Natural killer cell (primary cell): ENCODE data around the gene CHTF18. TPM values are rescaled to one million over a fixed set of nuclear protein-coding genes. Genes with fewer than 3 reads are reported as not detected.

Experiments
- ATAC-seq, 3 donors: fragments of 150-1000 bp in 2 of 3; fragments of 200-7000 bp in 1 of 3; cut with Tn5 transposase; 1 replicate in 1 of 3; 2 replicates in 2 of 3; pipeline ENCODE4 v1.10.0; 2021; ENCODE audit warnings: mild to moderate bottlenecking in 2 of 3, moderate library complexity in 2 of 3
- DNase-seq, 2 donors: peaks; one replicate each; pipeline versions ENCODE4 v3.0.0 to v3.0.0-alpha.2; 2013 to 2021; ENCODE audit warnings: mixed read lengths in 1 of 2
- H3K27ac ChIP-seq: one replicate; pipeline ENCODE4 v1.5.1; 2013; ENCODE audit warnings: mild to moderate bottlenecking, low read length
- H3K27me3 ChIP-seq: one replicate; pipeline ENCODE4 v1.6.1; 2013; ENCODE audit warnings: low read length; ENCODE audit not compliant: control insufficient read depth, insufficient read depth
- H3K36me3 ChIP-seq: one replicate; pipeline ENCODE4 v1.6.1; 2013; ENCODE audit warnings: low read length; ENCODE audit not compliant: control insufficient read depth, insufficient read depth
- H3K4me1 ChIP-seq: one replicate; pipeline ENCODE4 v1.6.1; 2013; ENCODE audit warnings: low read length; ENCODE audit not compliant: control insufficient read depth, insufficient read depth
- H3K4me3 ChIP-seq: one replicate; pipeline ENCODE4 v1.5.1; 2013; ENCODE audit warnings: low read length
- H3K9me3 ChIP-seq: one replicate; pipeline ENCODE4 v1.6.1; 2013; ENCODE audit warnings: low read length; ENCODE audit not compliant: control insufficient read depth, insufficient read depth
- H3K27ac Mint-ChIP-seq, 2 donors: one replicate each; pipeline ENCODE4 v1.8.0; 2022; ENCODE audit warnings: mild to moderate bottlenecking in 2 of 2, mixed read lengths in 2 of 2, moderate library complexity in 1 of 2
- H3K27me3 Mint-ChIP-seq, 2 donors: one replicate each; pipeline ENCODE4 v1.8.0; 2022; ENCODE audit warnings: low read depth in 2 of 2, mixed read lengths in 2 of 2
- H3K36me3 Mint-ChIP-seq: one replicate; pipeline ENCODE4 v1.8.0; 2022; ENCODE audit warnings: mixed read lengths
- H3K4me1 Mint-ChIP-seq, 2 donors: one replicate each; pipeline ENCODE4 v1.8.0; 2022; ENCODE audit warnings: mixed read lengths in 2 of 2
- H3K4me3 Mint-ChIP-seq: one replicate; pipeline ENCODE4 v1.8.0; 2022; ENCODE audit warnings: mild to moderate bottlenecking, moderate library complexity, mixed read lengths
- H3K9me3 Mint-ChIP-seq, 2 donors: one replicate each; pipeline ENCODE4 v1.8.0; 2022; ENCODE audit warnings: mixed read lengths in 2 of 2
- WGBS: methylation state at CpG from one replicate; pipeline ENCODE4 v1.1.7; 2013; ENCODE audit warnings: missing lambda C conversion rate; ENCODE audit not compliant: insufficient coverage; 5-methylcytosine and 5-hydroxymethylcytosine counted together
- intact Hi-C: fragments of 100-400 bp; cut with micrococcal nuclease; formaldehyde crosslinking; loops from one replicate; pipeline ENCODE4 v1.14.2; 2022
- total RNA-seq, 4 donors: library from RNA; stranded (reverse); fragments of 120-200 nt in 1 of 4; gene quantifications; one replicate each; pipeline versions ENCODE4 v1.2.3 to v1.2.4, GENCODE V29; 2013 to 2022
- TF ChIP-seq, protein P1 (sequence below): fragments of 200-600 bp; IDR thresholded peaks from one replicate; pipeline ENCODE4 v1.8.0; 2022; ENCODE audit warnings: antibody characterized with exemption

CHTF18 gene
- total RNA-seq, 3 donors from 2014 or later (not counting 1 experiment from before 2014, with no cell fraction given): 26.7 to 52.4 (median 40.5) TPM

DNA sequence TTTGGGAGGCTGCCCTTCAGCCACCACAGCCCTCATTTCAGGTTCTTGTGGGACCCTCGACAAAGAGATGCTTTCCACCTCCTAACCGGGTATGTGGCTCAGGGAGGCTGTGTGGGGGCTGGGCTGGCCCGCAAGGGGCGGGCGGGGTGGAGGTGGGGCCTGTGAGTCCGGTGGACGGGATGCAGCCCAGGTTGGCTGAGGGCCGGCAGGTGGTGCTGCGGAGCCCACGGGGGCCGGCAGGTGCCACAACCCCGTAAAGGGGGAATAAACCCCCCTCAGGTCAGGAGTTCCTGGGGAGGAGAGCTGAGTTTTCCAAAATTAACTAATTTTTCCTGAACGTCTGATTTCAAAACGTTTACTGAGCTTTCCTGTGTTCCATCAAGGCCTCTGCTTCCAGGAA lies 42.7 kb upstream of the CHTF18 start:
- no peak overlapping the region for H3K4me3 ChIP-seq
- no peak overlapping the region for H3K4me3 Mint-ChIP-seq
- intact Hi-C loops: no loop called here
- no peaks in the 10 kb centered on the region for H3K9me3 ChIP-seq
- peaks cover 4% of the 10 kb centered on the region for H3K4me1 ChIP-seq
- H3K9me3 Mint-ChIP-seq: no peaks in the 10 kb centered on the region
- no peaks in the 10 kb centered on the region for H3K4me1 Mint-ChIP-seq
- DNase-seq (no peak), ATAC-seq (no peak)
- no peaks in the 10 kb centered on the region for H3K36me3 Mint-ChIP-seq
- H3K27ac ChIP-seq: no peak overlapping the region
- no peaks in the 10 kb centered on the region for H3K27me3 Mint-ChIP-seq
- H3K27me3 ChIP-seq: no peaks in the 10 kb centered on the region
- TF ChIP-seq, protein P1, sequence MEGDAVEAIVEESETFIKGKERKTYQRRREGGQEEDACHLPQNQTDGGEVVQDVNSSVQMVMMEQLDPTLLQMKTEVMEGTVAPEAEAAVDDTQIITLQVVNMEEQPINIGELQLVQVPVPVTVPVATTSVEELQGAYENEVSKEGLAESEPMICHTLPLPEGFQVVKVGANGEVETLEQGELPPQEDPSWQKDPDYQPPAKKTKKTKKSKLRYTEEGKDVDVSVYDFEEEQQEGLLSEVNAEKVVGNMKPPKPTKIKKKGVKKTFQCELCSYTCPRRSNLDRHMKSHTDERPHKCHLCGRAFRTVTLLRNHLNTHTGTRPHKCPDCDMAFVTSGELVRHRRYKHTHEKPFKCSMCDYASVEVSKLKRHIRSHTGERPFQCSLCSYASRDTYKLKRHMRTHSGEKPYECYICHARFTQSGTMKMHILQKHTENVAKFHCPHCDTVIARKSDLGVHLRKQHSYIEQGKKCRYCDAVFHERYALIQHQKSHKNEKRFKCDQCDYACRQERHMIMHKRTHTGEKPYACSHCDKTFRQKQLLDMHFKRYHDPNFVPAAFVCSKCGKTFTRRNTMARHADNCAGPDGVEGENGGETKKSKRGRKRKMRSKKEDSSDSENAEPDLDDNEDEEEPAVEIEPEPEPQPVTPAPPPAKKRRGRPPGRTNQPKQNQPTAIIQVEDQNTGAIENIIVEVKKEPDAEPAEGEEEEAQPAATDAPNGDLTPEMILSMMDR: no peak
- H3K36me3 ChIP-seq: no peaks in the 10 kb centered on the region
- WGBS: 16% methylated on average over 12 of the region's 14 CpGs
- H3K27ac Mint-ChIP-seq: no peak overlapping the region

DNA sequence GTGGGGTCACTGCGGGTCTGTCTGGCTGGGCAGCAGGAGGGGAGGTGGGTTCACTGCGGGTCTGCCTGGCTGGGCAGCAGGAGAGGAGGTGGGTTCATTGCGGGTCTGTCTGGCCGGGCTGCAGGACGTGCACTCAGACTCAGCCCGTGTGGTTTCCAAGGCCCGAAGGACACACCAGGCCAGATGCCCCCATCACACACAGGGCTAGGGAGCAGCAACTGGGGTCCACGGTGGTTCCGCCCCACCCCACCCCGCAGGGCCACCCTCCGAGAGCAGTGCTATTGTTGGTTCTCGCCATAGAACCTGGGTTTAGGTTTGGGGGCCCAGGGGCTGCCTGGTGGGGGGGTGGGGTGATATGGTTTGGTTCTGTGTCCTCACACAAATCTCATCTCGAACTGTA lies 41.8 kb upstream of the CHTF18 start:
- ATAC-seq (no peak), DNase-seq (no peak)
- Histone ChIP-seq H3K4me1 (no peaks in the 10 kb centered on the region), H3K9me3 (no peaks in the 10 kb centered on the region), H3K27me3 (no peaks in the 10 kb centered on the region), H3K27ac (no peak overlapping the region), H3K4me3 (no peak overlapping the region), H3K36me3 (no peaks in the 10 kb centered on the region)
- H3K36me3 Mint-ChIP-seq: no peaks in the 10 kb centered on the region
- 94% methylated on average over 13 of the region's 13 CpGs for WGBS
- no peak overlapping the region for H3K27ac Mint-ChIP-seq
- no peaks in the 10 kb centered on the region for H3K9me3 Mint-ChIP-seq
- intact Hi-C loops: no loop called here
- H3K4me3 Mint-ChIP-seq: no peak overlapping the region
- H3K27me3 Mint-ChIP-seq: no peaks in the 10 kb centered on the region
- TF ChIP-seq, protein P1: no peak
- no peaks in the 10 kb centered on the region for H3K4me1 Mint-ChIP-seq

DNA sequence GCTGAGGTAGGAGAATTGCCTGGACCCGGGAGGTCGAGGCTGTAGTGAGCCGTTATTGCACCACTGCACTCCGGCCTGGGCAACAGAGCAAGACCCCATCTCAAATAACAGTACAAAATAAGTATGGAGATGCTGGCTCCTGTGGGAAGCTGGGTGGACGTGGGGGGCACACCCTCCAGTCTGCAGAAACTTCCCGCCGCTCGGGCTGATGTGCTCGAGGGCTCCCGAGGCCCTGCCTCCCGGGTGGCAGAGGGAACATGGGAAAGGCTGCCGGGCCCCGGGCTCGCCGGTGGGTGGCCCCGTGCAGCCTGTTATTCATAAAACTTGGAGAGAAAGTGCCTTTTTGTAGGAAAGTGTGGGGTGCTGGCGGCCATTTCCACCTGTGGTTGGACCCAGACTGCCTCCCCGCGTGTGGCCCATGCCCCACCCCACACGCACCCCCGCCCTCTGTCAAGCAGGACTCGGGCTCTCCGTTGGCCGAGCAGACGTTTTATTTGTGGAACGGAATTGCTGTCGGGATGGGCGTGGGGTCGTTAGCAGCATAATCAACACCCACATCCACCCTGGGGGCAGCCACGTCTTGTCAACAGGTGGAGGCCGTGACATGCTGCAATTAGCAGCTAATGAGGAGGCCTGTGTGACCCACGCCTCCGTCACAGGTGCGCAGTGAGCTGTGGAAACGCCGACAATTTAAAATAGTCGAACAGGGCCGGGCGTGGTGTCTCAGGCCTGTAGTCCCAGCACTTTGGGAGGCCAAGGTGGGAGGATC lies 40.3 kb upstream of the CHTF18 start:
- TF ChIP-seq, protein P1: no peak
- H3K27ac ChIP-seq: no peak overlapping the region
- H3K4me1 ChIP-seq: no peaks in the 10 kb centered on the region
- no peak overlapping the region for H3K4me3 ChIP-seq
- intact Hi-C loops: no loop called here
- Mint-ChIP-seq H3K4me3 (no peak overlapping the region), H3K27me3 (no peaks in the 10 kb centered on the region), H3K36me3 (no peaks in the 10 kb centered on the region), H3K9me3 (no peaks in the 10 kb centered on the region), H3K4me1 (no peaks in the 10 kb centered on the region), H3K27ac (no peak overlapping the region)
- no peaks in the 10 kb centered on the region for H3K36me3 ChIP-seq
- no peaks in the 10 kb centered on the region for H3K27me3 ChIP-seq
- 83% methylated on average over 39 of the region's 39 CpGs for WGBS
- no peaks in the 10 kb centered on the region for H3K9me3 ChIP-seq
- ATAC-seq (no peak), DNase-seq (no peak)

DNA sequence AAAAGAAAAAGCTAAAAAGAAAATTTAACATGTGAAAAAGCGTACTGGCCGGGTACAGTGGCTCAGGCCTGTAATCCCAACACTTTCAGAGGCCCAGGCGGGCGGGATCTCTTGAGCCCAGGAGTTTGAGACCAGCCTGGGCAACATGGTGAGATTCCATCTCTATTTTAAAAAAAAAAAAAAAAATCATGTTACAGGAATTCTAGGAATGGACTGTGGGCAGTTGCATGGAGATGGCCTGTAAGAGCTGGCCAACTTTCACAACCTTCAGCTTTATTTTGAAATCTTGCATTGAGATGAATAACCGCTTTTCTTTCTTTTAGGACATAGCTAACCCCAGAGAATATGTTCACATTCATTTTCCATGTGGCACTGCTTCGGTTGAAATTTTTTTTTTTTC lies 39.4 kb upstream of the CHTF18 start:
- Histone ChIP-seq H3K4me1 (no peaks in the 10 kb centered on the region), H3K27me3 (no peaks in the 10 kb centered on the region), H3K27ac (no peak overlapping the region), H3K36me3 (no peaks in the 10 kb centered on the region), H3K9me3 (no peaks in the 10 kb centered on the region), H3K4me3 (no peak overlapping the region)
- no peaks in the 10 kb centered on the region for H3K27me3 Mint-ChIP-seq
- DNase-seq (no peak), ATAC-seq (no peak)
- WGBS: 70% methylated on average over 6 of the region's 6 CpGs
- TF ChIP-seq, protein P1: no peak
- H3K4me3 Mint-ChIP-seq: no peak overlapping the region
- H3K4me1 Mint-ChIP-seq: no peaks in the 10 kb centered on the region
- intact Hi-C loops: no loop called here
- no peaks in the 10 kb centered on the region for H3K9me3 Mint-ChIP-seq
- no peaks in the 10 kb centered on the region for H3K36me3 Mint-ChIP-seq
- no peak overlapping the region for H3K27ac Mint-ChIP-seq
